Gastroesophageal sphincter (tissue), 3 donors: ENCODE results near the gene CAPN2.

Experiments used
- POLR2A ChIP-seq, 2 donors: fragments of 450-650 bp; IDR thresholded peaks; one replicate each; pipeline ENCODE4 v1.6.1; 2017; ENCODE audit warnings: antibody characterized with exemption in 2 of 2, mild to moderate bottlenecking in 2 of 2, moderate library complexity in 1 of 2
- POLR2AphosphoS5 ChIP-seq: sonication (generic); formaldehyde crosslinking; IDR thresholded peaks from one replicate; pipeline ENCODE4 v1.6.1; 2017; ENCODE audit warnings: antibody characterized with exemption
- TF ChIP-seq, protein P1 (sequence below), 4 experiments: fragments of 200-600 bp in 2 of 4; fragments of 450-650 bp in 2 of 4; sonication (generic) in 1 of 4; IDR thresholded peaks; one replicate each; pipeline ENCODE4 v1.5.1; 2017 to 2019; ENCODE audit warnings: antibody characterized with exemption in 4 of 4, mild to moderate bottlenecking in 2 of 4, moderate library complexity in 2 of 4

DNA sequence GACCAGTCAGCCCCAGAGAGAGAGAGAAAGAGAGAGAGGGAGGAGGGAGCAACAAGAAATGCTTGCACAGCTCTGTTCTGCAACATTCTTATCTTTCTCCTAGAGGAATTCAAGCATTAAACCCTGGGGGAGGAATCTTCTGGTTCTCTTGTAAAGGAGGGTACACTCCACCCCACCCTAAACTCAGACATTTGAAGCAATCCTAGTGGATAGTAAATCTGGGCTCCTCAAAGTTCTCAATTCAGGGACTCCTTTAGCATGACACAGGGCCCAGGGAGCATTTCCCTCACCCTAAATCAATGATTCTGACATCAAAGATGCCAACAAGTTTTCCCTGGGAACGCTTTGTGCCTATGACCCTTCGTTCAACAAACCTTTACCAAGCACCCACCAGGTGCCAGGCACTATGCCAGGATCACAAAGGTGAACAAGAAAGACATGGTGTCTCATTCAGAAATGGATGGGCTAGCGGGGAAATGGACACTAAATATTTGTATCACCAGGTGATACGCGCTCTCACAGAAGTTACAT is 11.9 kb upstream of the CAPN2 start:
- no peak for TF ChIP-seq POLR2A (IDR thresholded peaks at IDR 0.05)
- TF ChIP-seq, protein P1, sequence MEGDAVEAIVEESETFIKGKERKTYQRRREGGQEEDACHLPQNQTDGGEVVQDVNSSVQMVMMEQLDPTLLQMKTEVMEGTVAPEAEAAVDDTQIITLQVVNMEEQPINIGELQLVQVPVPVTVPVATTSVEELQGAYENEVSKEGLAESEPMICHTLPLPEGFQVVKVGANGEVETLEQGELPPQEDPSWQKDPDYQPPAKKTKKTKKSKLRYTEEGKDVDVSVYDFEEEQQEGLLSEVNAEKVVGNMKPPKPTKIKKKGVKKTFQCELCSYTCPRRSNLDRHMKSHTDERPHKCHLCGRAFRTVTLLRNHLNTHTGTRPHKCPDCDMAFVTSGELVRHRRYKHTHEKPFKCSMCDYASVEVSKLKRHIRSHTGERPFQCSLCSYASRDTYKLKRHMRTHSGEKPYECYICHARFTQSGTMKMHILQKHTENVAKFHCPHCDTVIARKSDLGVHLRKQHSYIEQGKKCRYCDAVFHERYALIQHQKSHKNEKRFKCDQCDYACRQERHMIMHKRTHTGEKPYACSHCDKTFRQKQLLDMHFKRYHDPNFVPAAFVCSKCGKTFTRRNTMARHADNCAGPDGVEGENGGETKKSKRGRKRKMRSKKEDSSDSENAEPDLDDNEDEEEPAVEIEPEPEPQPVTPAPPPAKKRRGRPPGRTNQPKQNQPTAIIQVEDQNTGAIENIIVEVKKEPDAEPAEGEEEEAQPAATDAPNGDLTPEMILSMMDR (IDR thresholded peaks at IDR 0.05): no peak
- no peak for TF ChIP-seq POLR2AphosphoS5
